K562 (cell line): Measurements from ENCODE around the gene HELZ.

Experiments used
- BRF2 ChIP-seq: IDR thresholded peaks from 3 replicates; pipeline ENCODE4 v1.6.1; 2011; ENCODE audit warnings: borderline replicate concordance, mild to moderate bottlenecking; ENCODE audit not compliant: insufficient read length, insufficient read depth
- CTCF ChIP-seq, 3 experiments: IDR thresholded peaks in 2 of 3; conservative IDR thresholded peaks in 1 of 3; 2 replicates each; pipeline ENCODE4 v1.5.1; 2011 to 2012; ENCODE audit warnings: low read length in 3 of 3, mild to moderate bottlenecking in 3 of 3, control low read depth in 2 of 3, improper control_type of control experiment in 1 of 3, inconsistent platforms in 1 of 3, low read depth in 1 of 3, mixed read lengths in 1 of 3, moderate library complexity in 1 of 3; ENCODE audit not compliant: insufficient read depth in 2 of 3

- TF ChIP-seq BRF2: no peak
- TF ChIP-seq CTCF (IDR thresholded peaks at IDR 0.05 in 2 of 3, conservative IDR thresholded peaks at IDR 0.05 in 1 of 3; ENCODE audit: insufficient read depth in 2 of 3, low read depth in 1 of 3, low read length in 3 of 3): no peak
Observed at GRCh38 chr17:67030641-67031040, 214.4 kb downstream of the HELZ start.
